KG1 (cell line): ENCODE data around the gene PCCA.
"Not testable (repeated sequence)": the region's sequence is repeated elsewhere in the genome, so short reads cannot be mapped to it uniquely, and the experiment has no call there.

Source experiments
- DNase-seq: peaks from one replicate; lab custom pipeline; 2025; lab: John Stamatoyannopoulos, UW

Gene PCCA

DNA sequence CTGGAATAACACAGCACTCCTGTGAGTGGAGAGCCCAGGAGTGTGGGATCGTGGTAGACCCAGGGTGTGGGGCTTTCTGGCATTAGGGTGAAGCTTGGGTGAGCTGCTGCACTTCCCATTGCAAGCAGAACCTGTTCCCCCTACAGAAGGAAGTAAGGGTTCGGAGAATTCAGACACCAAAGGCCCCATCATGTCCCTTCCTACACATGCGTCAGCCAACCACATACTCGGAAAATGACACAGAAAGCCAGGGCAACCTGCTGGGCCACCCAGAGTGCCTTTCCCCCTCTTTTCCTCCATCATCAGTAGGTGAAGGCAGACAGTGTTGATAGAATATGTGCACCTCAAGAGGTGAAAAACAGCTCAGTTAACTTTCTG is 456.8 kb downstream of the PCCA start:
- DNase-seq = no peak

DNA sequence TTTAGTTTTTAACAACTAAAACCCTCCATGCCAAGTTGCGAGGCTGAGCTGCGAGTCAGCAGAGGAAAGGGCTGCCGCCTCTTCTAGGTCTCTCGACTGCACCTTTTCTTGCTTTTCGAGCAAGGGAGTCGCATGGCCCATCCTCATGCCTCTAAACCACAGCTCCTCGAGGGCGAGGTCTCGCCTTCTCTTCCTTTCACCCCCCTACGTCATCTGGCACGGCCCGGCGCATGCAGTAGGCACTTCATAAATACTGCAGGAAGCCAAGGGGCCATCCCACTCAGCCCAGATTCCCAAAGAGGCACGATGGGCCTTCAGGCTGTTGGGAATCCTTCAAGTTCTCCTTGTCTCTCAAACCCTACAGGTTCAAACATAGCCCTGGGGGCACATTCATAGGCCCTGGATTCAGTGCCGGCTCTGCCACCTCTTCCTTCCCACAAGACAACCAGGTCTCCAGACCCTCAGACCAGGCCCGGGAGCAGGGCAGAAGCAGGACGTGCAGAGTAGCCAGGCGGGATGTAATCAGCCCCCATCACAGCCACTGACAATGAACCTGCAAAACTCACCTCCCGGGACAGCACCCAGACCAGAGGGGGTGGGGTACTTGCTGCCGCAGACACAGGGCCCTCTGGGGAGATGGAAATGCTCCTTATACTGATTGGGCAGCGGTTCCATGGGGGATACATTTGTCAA is 458.0 kb downstream of the PCCA start:
- DNase-seq = no peak

DNA sequence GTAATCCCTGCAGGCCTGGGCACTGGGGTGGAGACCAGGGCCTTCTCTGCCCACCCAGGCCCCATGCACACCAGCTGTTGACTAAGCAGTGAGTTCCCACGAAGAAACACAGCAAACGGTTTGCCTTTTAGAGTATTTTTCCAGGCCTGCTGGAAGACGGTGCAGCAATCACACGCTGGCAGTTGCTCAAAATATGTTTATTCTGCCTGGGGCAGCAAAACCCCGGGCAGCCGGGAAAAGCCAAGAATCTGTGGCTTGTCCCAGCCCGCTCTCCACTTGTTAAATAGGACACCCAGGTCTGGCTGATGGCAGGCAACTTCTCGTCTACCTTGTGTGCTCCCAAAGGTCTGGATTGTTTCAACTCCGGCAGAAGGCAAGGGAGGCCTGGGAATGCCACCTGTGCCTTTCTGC is 458.9 kb downstream of the PCCA start:
- no peak for DNase-seq

DNA sequence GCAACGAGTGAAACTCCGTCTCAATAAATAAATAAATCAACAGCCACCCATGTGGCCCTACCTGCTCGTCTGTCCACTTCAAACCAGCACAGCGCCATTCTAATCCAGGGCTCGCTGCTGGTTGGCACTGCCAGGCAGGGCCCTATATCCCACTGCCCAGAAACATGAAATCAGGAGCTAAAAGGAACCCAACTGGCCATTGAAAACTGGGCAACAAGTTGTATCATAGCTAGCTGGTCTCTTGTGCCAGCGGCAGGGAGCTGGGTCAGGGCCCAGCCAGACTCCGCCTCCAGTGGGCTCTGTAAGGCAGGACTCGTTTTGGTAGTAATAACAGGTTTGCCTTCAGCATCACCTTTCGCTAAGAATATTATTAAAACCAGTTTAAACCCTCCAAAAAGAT is 460.4 kb downstream of the PCCA start:
- DNase-seq = no peak

DNA sequence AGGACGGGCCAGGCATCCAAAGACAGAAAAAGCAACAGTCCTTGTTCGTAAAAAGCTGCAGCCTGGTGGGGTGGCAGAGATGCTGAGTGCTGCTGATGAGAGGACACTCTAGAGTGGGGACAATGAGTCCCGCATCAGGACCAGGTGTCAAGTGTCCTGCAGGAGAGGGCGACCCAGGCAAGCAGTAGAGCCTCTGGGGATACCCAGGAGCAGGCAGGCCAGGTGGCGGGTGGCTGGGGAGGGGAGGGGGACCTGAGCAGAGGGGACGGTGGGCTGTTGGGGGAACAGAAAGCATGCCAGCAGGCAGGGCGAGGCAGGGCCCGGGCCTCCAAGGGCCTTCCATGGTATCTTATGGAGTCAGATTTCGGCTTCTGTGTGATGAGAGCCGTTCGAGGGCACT is 463.9 kb downstream of the PCCA start:
- DNase-seq = no peak

DNA sequence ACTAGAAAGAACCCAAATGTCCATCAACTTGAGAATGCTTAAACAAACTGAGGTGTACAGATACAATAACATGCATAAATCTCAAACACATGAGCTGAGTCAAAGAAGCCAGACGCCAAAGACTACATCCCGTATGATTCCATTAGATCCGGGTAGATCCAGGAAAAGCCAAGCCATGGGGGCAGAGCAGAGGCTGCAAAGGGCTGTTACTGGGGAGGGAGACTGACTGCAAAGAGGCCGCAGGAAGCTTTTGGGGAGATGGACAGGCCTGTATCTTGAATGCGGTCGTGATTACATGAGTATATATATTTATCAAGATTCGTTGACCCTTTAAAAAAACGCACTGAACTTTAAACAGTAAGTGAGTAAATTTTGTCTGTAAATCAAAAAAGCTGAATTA is 471.0 kb downstream of the PCCA start:
- no peak for DNase-seq

DNA sequence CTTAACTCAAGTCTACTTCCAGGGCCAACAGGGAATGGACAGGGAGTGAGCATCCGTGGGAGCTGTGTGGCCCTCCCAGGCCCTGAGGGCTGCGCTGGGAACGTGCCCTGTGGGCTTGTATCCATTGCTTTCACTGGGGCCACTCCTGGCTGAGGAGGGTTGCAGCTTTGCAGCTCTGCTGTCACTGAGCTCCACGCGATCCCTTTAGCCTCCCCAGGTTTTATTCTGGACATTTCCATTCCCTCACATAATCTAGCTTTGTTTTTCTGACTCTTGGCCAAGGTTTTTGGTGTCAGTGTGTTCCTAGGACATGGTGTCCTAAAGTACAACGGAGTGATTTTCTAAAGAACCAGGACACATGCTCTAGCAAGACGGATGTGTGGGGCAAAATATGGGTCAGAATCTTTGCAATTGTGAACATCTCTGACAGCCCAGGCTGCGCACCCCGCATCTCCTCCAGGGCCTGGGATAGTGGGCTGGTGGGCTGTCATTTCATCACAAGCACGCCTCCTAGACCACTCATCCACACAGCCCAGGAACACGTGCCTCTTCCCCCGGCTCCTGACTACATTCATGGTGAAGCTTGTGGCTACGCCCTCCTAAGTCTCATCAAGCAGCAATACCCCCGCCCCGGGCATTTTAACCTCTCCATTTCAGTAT is 471.7 kb downstream of the PCCA start:
- no peak for DNase-seq

DNA sequence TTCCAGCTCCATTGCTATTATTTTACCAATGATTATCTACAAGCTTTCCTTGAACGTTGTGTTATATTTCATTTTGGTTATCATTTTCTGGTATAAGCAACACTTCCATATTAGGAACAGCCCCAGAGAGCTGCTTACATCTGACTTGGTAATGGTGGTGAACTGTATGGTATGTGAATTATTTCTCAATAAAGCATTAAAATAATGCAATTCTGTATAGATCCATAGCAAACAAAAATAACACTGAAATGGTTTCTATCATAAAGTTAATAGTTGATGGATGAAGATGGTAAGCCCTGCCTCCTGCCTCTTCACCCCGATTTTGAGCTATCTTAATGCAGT is 472.2 kb downstream of the PCCA start:
- DNase-seq = no peak

DNA sequence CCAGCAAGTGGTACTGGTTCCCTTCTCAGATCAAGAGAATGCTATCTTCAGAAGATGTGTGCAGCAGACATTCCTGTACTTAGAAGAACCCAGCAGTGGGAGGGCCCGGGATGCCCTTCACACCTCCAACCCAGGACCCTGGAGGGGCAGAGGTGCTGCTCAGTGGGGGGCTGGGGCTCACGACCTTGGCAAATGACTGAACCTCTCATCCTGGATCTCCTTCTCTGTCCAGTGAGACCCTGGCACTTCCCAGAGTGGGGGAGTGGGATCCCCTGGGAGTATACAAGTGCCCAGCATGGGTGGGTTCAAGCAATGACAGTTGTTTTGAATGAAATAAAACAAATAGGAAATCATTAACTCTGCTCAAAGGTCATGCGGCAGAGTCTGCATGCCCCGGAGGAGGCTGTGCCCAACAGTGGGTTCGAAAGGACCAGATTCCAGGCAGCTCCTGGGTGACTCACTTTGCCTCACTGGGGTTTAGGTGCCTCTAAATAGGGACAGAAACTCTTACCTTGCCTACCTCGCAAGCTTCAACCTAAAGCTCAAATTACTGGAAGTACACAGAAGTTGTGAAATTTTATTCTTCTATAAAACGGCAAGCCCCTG is 472.8 kb downstream of the PCCA start:
- DNase-seq = no peak

DNA sequence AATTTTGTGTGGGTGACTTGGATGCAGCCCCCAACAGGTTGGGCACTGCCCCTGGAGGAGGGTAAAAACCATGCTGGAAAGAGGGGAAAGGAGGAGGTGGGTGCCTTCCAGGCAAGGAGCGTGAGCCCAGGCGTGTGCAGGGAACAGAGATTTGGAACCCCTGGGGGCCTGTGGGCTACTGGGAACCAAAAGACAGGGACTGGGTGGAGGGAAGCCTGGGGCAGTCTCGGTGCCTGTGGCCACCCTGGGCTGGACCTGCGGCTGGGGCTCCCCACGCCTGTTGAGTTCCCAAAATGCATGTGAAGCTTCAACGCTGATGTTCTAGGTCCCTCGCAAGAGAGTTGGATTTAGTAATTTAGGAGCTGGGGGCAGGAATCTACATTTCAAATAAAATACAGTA is 474.9 kb downstream of the PCCA start:
- DNase-seq = no peak

DNA sequence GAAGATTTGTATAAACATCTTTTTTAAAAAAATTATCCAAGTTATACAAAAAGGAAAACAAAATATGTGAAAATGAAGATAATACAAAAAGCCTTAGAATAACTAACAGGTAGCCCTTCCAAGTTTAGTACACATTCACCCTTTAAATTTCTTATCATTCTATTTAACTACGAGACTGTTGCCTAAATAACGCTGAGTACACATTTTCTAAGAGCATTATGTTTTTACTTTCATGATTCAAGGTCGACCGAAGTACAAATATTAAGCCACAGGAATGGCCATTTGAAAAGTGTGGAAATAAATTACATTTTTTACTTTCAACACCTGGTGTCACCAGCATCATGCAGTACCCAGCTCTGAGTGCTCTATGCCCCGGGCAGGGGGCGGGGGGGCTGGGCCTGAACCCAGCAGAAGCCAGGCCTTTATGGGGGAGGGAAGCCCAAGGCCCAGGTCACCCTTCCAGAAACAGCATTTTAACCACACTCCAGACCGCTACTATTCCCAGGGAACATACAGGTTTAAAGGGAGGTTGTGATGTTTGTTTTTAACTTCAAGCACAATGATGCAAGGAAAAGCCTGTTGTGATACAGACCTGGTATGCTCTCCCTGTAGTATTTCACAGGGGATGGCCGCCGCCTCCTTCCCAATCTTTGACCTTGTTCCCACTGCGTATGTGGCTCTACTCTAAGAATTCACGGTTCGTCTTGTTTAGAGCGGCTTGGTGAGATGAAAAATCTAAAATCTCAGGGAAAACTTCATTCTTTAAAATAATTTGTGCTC is 475.7 kb downstream of the PCCA start:
- no peak for DNase-seq

DNA sequence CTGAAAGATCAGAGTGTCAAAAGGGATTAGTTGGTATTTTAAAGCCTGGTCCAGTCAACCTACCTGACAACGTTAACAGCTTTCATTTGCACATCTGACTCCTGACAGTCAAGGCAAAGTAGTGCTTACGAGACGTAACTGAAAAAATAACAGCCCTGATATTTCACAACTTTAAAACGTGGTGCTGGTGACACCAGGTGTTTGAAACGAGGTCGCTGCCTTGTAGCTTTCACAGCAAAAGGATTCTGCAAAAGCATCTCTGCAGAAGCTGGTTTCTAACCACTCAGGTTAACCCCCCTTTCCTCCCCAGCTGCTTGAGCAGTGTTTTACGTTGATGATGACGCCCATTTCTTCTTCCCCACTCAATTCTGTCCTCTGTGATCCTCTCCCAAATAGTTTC is 476.4 kb downstream of the PCCA start:
- DNase-seq = no peak

DNA sequence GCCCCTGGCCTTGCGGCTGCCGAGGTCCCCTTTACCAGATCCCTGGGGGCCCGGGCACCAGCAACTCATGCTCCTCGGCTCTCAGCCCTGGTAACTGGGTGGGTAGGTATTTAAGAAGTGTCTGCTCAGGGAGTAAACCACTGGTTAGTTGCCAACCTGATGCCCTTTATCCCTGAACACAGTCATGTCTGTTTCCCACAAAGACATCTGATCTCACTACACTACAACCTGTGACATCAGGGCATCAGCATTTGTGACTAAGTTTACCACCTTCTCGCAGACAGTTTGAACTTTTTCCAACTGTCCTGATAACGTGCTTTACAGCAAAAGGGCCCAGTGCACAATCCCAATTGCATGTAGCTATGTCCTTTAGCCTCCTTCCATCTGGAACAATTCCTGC is 477.6 kb downstream of the PCCA start:
- DNase-seq = no peak

DNA sequence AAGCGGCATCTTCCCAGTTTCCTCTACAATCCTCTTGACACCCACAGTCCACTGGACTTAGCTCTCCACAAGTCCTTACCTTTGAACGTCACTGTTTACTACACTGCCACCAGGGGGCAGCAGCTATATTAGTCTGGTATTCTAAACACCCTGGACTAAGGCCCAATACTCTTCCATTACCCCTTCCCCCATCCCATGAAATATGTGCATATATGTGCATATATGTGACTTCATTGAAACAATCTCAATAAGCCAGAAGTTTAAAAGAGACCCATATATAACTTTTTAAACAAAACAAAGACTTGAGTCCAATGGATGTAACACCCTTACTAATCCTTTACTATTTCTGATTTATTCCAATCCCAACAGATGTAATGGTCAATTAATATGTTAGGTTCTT is 484.2 kb downstream of the PCCA start:
- peak; percentile 73 for DNase-seq

DNA sequence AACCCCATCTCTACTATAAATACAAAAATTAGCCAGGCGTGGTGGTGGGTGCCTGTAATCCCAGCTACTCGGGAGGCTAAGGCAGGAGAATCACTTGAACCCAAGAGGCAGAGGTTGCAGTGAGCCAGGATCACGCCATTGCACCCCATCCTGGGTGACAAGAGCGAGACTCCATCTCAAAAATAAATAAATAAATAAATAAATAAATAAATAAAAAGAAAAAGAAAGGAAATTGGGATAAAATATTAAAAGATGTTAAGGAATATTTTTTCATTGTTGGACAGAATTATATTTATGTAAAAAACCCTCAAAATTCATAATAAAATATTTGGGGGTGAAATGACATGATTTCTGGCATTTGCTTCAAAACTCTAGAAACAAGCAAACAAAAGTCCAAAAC is 488.3 kb downstream of the PCCA start:
- not testable (repeated sequence) for DNase-seq
